Measurements from ENCODE around the gene VPS13D. TPM values are rescaled to one million over a fixed set of nuclear protein-coding genes. Genes with fewer than 3 reads are reported as not detected.

VPS13D gene
- total RNA-seq, 1 experiment from 2014 or later = 31.6 TPM

DNA sequence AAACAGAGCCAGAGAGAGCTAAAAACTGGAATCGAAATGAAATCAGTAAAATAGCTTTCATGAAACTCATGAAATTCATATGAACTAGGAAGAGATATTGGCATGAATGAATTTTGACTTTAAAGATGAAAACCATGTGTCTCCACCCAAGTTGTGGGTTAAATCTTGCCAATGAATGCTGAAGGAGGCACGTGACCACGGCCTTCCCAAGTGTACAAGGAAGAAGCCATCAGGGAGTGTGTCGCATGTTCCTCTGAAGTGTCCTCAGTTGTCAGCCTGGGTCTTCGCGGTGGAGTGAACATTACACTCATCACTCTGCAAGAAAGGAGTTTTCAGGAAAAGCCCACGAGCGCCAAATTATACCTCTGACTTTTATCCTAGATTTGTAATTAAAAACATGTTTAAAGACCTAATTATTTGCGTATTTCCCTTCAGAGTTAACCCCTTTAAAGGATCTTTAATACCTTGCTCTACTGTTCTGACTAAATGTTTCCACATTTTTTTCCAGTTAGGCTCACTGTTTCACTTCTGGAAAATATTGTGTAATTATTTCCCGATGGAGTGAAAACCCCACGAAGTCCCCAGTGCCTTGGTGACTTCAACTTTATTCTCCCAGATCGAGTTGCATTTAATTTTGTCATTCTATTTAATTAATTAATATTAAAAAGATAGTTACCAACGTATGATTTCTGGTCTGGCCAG, 269.9 kb downstream of the VPS13D start:
- TF ChIP-seq SP1 (IDR thresholded peaks at IDR 0.05; ENCODE audit: low read depth) (no peak), POLR2AphosphoS5 (IDR thresholded peaks at IDR 0.05; ENCODE audit: low read depth, low read length) (no peak), EZH2 (IDR thresholded peaks at IDR 0.05) (no peak), ELF1 (IDR thresholded peaks at IDR 0.05; ENCODE audit: borderline replicate concordance, low read depth) (no peak), FOSL1 (IDR thresholded peaks at IDR 0.05; ENCODE audit: low read depth) (no peak), ZNF274 (IDR thresholded peaks at IDR 0.05; ENCODE audit: low read depth, low read length) (no peak), RAD21 (IDR thresholded peaks at IDR 0.05; ENCODE audit: low read depth) (no peak), POLR2A (IDR thresholded peaks at IDR 0.05; ENCODE audit: borderline replicate concordance, extremely low read depth, insufficient read depth, insufficient read length) (no peak), ZFX (IDR thresholded peaks at IDR 0.05) (no peak), SIN3A (IDR thresholded peaks at IDR 0.05; ENCODE audit: low read depth) (no peak), EZH2phosphoT487 (IDR thresholded peaks at IDR 0.05; ENCODE audit: borderline replicate concordance) (no peak), CBX3 (IDR thresholded peaks at IDR 0.05; ENCODE audit: low read depth) (no peak)
- TF ChIP-seq, protein P1, sequence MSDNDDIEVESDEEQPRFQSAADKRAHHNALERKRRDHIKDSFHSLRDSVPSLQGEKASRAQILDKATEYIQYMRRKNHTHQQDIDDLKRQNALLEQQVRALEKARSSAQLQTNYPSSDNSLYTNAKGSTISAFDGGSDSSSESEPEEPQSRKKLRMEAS (IDR thresholded peaks at IDR 0.05) = no peak
- TF ChIP-seq, protein P2, sequence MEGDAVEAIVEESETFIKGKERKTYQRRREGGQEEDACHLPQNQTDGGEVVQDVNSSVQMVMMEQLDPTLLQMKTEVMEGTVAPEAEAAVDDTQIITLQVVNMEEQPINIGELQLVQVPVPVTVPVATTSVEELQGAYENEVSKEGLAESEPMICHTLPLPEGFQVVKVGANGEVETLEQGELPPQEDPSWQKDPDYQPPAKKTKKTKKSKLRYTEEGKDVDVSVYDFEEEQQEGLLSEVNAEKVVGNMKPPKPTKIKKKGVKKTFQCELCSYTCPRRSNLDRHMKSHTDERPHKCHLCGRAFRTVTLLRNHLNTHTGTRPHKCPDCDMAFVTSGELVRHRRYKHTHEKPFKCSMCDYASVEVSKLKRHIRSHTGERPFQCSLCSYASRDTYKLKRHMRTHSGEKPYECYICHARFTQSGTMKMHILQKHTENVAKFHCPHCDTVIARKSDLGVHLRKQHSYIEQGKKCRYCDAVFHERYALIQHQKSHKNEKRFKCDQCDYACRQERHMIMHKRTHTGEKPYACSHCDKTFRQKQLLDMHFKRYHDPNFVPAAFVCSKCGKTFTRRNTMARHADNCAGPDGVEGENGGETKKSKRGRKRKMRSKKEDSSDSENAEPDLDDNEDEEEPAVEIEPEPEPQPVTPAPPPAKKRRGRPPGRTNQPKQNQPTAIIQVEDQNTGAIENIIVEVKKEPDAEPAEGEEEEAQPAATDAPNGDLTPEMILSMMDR (IDR thresholded peaks at IDR 0.05 in 2 of 3, conservative IDR thresholded peaks at IDR 0.05 in 1 of 3; ENCODE audit: borderline replicate concordance in 1 of 3, insufficient read depth in 1 of 3, low read depth in 2 of 3, low read length in 2 of 3) = no peak
- TF ChIP-seq, protein P3, sequence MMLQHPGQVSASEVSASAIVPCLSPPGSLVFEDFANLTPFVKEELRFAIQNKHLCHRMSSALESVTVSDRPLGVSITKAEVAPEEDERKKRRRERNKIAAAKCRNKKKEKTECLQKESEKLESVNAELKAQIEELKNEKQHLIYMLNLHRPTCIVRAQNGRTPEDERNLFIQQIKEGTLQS (IDR thresholded peaks at IDR 0.05) = no peak
- TF ChIP-seq, protein P4, sequence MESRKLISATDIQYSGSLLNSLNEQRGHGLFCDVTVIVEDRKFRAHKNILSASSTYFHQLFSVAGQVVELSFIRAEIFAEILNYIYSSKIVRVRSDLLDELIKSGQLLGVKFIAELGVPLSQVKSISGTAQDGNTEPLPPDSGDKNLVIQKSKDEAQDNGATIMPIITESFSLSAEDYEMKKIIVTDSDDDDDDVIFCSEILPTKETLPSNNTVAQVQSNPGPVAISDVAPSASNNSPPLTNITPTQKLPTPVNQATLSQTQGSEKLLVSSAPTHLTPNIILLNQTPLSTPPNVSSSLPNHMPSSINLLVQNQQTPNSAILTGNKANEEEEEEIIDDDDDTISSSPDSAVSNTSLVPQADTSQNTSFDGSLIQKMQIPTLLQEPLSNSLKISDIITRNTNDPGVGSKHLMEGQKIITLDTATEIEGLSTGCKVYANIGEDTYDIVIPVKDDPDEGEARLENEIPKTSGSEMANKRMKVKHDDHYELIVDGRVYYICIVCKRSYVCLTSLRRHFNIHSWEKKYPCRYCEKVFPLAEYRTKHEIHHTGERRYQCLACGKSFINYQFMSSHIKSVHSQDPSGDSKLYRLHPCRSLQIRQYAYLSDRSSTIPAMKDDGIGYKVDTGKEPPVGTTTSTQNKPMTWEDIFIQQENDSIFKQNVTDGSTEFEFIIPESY (IDR thresholded peaks at IDR 0.05; ENCODE audit: extremely low read depth, insufficient replicate concordance, low read length) = no peak
- intact Hi-C loops (cut with micrococcal nuclease) = no loop called here
- H3K27ac ChIP-seq (ENCODE audit: low read depth, low read length) = no peak overlapping the region
- no peaks in the 10 kb centered on the region for H4K20me1 ChIP-seq (ENCODE audit: insufficient read depth)
- H3K4me3 ChIP-seq (replicated peaks in 1 of 2; ENCODE audit: low read depth in 1 of 2, low read length in 2 of 2) = no peak overlapping the region
- CTCF ChIA-PET = no interaction called here
- H2AFZ ChIP-seq (ENCODE audit: low read depth, low read length, poor library complexity, severe bottlenecking) = no peak overlapping the region
- no peak overlapping the region for H3K4me2 ChIP-seq (ENCODE audit: low read length)
- peaks cover 11 to 31% of the 10 kb centered on the region in 2 experiments for H3K4me1 ChIP-seq (ENCODE audit: control insufficient read depth in 1 of 2, insufficient read depth in 2 of 2, low read length in 2 of 2)
- no peaks in the 10 kb centered on the region for H3K27me3 ChIP-seq (ENCODE audit: insufficient read depth, low read length)
- H3K9ac ChIP-seq (ENCODE audit: low read length) = no peak overlapping the region
- no peaks in the 10 kb centered on the region for H3K36me3 ChIP-seq (ENCODE audit: control insufficient read depth in 1 of 2, insufficient read depth in 2 of 2, low read length in 2 of 2)
- H3K79me2 ChIP-seq (ENCODE audit: insufficient read depth, low read length) = no peaks in the 10 kb centered on the region
- H3K9me3 ChIP-seq (ENCODE audit: control insufficient read depth in 1 of 2, insufficient read depth in 1 of 2, low read depth in 1 of 2, low read length in 2 of 2) = no peaks in the 10 kb centered on the region
- no peaks in the 10 kb centered on the region for H3K9me2 ChIP-seq (ENCODE audit: insufficient read depth)
- POLR2A ChIA-PET = no interaction called here
- DNase-seq (ENCODE audit: low read depth, low spot score) (no peak), ATAC-seq (no peak)
- BruUV-seq (replicated peaks) = no TSS peak
- RAD21 ChIA-PET (ENCODE audit: low non-redundant PET in 1 of 2, low total read pairs in 2 of 2, uncharacterized antibody in 2 of 2, unreplicated experiment in 2 of 2) = no interaction called here

Data from HCT116 (cell line).